Fibroblast of skin of abdomen (primary cell): Measurements from ENCODE around the gene CCL22.
"Not testable (repeated sequence)": the region's sequence is repeated elsewhere in the genome, so short reads cannot be mapped to it uniquely, and the experiment has no call there.

Source experiments
- DNase-seq: peaks from one replicate; pipeline ENCODE4 v3.0.0-alpha.2; 2013

CCL22 gene

GRCh38 chr16:57396786-57397185 is 38.2 kb downstream of the CCL22 start:
- DNase-seq = no peak

DNA sequence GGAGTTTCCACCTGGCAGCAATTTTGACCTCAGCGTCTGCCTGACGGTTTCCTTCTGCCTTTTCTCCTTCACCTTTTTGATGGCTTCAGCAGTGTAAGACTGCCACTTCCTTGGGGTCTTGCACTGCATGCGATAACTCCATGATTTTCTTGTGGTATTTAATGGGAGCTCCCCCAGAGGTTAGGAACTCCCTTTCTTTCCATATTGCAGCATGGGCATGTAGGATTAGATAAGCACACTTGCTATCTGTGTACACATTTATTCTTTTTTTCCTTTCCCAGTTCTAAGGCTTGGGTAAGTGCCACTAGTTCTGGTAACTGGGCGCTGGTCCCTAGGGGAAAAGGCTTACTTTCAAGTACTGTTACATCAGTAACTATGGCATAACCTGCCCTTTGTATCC is 38.9 kb downstream of the CCL22 start:
- not testable (repeated sequence) for DNase-seq

DNA sequence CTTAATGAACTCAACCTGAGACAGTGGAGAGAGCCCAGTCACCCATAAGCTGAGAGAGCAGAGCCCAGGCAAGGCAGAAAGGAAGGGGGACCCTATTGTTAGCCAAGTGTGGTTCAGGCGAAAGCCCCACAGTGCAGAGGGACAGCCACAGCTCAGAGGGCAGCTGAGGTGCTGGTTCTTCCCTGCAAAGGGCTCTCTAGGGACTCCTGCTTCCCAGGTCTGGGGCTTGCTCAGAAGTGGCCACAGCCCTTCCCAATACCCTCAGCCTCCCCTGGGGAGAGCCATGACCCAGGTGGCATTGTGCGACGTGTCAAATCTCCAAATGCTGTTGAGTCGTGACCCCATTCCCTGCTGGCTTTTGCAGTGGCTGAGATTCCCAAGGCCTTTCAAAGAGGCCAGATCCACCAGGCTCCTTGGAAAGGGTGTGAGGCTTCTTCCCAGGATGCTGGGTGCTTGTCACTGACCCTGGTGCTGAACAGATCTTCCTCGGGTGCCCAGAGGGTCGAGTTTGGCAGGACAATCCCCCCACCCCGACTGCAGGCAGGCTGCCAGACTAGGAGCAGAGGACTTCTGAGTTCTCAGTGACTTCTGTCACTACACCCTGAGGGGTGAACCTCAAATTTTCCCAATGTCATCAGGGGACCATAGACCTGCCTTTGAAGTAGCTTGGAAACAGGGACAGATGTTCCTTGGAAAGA is 43.5 kb downstream of the CCL22 start:
- no peak for DNase-seq

GRCh38 chr16:57403965-57404817 is 45.6 kb downstream of the CCL22 start, which contains the start of gene CCL17:
TSS of gene CCL17 (plus strand) at chr16:57404767. CDS start at chr16:57413933, 9,166 bp downstream.
- no peak for DNase-seq

DNA sequence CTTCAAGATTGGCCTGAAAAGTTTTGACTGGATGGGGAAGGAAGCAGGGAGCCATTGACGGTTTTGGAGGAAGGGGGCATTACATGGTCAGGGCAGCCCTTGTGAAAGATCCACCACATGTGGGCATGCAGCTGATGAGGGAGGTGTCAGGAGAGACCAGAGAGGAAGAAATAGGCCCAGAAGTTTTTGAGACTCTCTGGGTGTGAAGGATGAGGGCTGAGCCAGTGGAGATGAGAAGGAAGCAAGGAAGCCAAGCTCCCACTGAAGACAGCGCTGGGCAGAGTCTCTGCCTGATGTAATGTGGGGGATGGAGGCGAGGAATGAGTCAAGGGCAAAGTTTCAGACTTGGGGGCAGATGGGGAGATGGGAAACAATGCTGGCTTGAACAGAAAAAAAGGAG is 46.5 kb downstream of the CCL22 start:
- no peak for DNase-seq

GRCh38 chr16:57406881-57407280 is 48.3 kb downstream of the CCL22 start:
- DNase-seq = no peak

GRCh38 chr16:57407521-57408353 is 49.2 kb downstream of the CCL22 start:
- no peak for DNase-seq

DNA sequence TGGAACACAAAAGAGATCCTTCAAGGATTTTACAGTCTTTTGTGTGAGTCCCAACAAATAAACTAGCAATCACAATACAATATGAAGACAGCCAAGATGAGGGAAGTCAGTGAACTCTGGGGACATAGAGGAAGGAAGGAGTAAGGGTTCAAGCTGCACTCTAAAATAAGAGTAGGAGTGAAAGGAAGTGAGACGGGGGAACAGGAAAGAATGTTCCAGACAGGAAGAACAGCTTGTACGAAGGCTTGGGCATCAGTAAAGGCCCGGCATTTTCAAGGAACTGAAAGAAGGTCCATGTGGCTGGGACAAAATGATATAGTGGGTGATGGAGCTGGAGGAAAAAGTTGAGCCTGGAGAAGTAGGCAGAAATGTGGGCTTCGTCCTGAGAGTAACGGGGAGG is 50.5 kb downstream of the CCL22 start:
- no peak for DNase-seq

GRCh38 chr16:57409870-57410587 is 51.4 kb downstream of the CCL22 start:
- DNase-seq = no peak

- no peak for DNase-seq
Measured at GRCh38 chr16:57411362-57411976, 52.9 kb downstream of the CCL22 start.

DNA sequence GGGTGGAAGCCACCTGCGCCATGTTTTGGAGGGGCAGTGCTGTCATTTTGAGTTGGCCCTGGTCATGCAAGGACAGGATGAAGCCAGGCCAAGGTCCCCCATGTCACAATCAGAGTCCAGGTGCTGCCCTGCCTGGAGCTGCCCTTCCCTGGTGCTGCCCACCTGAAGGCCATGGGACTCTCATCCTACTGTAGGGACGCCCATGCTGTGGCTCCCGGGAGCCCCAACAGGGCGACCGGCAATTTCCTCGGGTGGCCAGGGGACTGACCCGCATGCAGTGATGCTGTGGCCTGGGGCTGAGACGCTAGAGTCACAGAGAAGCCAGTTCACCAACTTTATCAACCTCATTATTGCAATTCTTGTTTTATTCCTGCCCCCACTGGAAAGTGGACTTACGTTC is 54.0 kb downstream of the CCL22 start:
- DNase-seq = no peak

- no peak for DNase-seq
Measured at GRCh38 chr16:57413301-57413730, 54.7 kb downstream of the CCL22 start.

DNA sequence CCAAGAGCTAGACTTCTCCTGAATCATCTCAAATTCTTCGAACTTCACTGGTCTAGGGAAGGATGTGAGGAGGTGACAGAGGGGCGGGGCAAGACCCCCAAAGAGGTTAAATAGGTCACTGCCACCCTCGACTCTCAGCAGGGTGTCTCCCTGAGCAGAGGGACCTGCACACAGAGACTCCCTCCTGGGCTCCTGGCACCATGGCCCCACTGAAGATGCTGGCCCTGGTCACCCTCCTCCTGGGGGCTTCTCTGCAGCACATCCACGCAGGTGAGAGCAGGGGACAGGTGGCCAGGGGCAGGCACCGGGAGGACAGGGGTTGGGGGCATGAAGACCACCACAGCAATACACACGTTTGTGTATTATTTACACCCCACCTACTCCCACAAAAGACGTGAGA is 55.1 kb downstream of the CCL22 start:
- DNase-seq = no peak
